Stimulated activated CD4-positive, alpha-beta T cell treated with anti-CD3 and anti-CD28 coated beads, Interleukin-2, amount 100 ng/mL, for 24 hours (primary cell): ENCODE measurements around the gene ELMO2.
"Not testable (repeated sequence)": the region's sequence is repeated elsewhere in the genome, so short reads cannot be mapped to it uniquely, and the experiment has no call there.

ENCODE experiments used
- DNase-seq, 2 donors: peaks; one replicate each; pipeline ENCODE4 v3.0.0-alpha.2; 2020

ELMO2 gene

DNA sequence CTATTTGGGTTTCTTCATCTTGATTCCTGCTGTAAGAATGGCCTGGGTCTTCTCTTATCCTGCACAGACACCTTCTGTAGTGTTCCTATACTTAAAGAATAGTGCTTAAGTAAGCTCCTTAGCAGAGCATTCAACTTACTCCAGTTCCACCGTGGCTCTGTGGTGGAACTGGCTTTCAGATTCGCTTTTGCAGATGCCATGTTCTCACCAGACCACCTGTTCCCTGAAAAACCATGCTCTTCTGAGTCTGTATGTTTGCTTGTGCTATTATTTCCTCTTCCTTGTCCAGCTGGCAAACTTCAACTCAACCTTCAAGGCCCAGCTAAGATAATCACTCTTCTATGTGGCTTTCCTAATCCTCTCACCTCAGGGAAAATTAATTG, 4.9 kb downstream of the ELMO2 start:
- DNase-seq, result no peak

DNA sequence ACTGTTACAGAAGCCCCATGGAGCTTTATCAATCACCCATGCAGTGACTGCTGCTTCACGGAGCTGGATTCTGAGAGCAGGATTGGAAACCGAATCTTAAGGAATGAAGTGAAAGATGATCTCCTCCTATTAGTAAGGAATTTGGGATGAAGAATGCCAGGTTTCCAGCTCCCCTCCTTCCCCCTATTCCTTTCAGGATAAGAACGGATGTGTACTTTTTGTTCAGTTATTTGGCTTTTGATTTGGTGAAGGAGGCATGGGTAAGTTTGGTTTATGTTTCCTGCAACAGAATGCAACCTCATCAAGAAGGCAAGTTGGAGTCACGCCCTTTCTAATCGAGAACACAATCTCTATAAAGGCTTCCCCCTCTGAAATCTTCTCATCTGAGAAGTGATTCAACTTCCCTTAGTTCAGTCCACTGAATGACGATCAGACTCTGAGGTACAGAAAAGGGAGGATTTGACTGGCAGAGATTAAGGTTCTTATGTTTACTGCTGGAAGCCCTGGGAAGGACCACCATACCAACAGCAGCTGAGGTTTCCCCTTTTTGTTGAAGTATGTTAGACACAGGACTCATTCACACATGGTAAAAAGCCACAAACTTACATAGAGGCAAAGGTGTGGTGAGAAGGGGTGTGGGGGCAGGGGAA, 5.5 kb downstream of the ELMO2 start:
- no peak for DNase-seq

DNA sequence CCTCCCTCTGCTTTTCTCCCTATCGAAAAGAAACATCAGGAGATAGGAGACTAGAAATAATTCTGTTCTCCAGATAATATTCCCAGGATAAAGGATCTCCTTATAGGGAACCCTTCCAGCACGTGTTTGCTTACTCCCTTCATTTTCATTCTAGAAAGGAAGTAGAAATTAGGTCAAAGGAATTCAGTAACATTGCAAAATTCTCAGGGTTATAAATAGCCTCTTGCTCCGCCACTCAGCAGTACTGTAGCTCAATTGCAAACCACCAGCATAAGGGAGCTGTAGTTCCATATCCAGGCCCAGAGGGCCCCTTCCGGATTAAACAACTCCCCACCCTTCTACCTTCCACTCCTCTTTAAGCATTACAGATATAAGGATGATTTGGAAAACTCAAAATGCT, 6.2 kb downstream of the ELMO2 start:
- DNase-seq, result no peak

DNA sequence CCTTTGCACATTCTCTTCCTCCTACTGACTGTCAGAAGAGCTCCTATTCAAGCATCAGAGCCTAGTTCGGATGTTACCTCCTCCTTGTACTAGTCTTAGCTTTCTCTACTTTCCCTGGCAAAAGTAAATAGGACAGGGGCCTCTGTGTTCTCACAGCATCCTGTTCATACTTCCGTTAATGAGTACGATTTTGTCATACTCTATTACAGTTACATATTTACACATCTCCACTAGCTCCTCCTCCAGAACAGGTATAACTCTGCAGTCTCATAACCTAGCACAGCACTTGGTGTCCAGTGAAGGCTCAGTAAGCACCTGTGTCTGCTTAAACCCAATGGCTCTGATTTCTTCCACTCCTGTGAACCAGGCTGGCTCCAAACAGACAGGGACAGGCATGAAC, 7.0 kb downstream of the ELMO2 start:
- no peak for DNase-seq

DNA sequence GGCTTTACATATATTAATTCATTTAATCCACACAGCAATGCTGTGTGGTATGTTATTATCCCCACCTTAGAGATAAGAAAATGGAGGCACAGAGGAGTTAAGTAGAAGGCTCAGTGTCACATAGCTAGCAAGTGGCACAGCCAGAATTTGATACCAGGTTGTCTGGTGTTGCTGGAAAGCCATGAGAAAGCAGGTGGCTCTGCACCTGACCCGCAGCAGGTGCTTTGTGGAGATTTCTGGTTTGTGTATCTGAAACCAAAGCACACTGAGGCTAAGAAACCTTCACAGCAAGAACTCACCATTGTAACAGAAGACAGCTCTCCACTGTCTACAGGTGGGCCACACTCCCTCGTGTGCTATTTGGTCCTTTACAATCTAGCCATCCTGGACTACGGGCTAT, 7.5 kb downstream of the ELMO2 start:
- no peak for DNase-seq

DNA sequence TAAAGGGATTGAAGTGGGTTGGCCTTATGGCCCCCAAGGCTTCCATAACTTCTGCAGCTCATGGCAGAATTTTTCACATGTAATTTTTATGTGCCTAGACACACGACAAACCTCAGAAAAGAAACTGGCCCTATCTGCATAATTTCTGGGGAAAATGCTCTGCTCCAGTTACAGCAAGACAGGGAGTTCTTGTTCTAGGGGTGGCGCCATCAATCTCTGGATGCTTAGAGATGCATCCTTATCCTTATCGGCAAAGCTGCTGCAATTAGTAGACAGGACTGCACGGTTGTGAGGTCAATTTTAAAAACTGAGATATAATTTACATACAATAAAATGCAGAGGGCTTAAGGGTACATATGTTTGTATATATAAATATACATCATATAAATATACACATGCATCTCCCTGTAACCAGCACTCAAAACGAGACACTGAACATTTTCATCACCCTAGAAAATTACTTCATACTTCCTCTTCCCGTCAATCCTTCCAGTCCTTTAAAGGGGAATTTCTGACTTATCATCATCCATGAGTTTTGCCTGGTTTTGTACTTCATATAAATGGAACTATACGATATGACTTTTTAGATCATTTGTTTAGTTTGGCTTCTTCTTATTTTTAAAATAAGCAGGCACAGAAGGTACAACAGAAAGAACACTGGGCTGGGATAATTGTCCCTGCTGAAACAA, 10.2 kb downstream of the ELMO2 start:
- DNase-seq, result no peak

DNA sequence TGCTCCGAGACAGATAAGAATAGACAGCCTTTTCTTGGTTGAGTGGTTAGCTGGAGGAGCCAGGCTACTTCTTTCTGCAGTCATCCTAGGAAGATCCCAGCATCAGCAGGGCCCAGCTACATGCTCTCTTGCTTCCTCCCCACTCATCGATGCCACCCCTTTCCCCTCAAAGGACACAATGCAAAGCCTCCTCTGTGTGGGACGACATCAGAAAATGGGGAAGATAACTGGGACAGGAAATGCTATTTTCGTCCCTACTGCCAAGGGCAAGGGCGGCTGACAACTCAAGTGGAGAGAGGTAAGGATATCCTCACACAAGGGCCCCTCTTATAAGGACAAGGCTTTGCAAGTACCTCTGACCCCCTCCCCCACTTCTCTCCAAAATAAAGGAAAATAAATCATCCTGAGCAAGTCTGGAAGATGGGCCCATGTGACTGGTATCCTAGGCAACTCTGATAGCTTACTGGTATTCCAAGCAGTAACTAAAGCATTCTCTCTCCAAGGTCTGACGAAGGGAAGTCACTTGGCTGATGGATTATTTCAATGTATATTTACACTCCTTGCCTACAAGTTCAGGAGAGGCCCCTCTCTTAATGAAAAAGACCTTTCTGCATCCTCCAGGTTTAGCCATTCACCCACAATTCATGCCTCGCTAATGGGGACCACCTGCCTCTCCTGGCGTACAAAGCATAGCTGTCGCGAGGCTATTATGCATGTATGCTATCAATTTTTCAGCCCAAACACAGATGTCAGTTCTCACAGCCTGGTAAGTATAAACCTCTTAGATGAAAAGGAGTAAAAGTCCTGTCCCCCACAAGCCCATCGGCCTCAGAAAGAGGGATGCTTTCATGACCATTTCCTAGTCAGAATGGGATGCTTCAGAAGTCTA, 11.3 kb downstream of the ELMO2 start:
- no peak for DNase-seq

DNA sequence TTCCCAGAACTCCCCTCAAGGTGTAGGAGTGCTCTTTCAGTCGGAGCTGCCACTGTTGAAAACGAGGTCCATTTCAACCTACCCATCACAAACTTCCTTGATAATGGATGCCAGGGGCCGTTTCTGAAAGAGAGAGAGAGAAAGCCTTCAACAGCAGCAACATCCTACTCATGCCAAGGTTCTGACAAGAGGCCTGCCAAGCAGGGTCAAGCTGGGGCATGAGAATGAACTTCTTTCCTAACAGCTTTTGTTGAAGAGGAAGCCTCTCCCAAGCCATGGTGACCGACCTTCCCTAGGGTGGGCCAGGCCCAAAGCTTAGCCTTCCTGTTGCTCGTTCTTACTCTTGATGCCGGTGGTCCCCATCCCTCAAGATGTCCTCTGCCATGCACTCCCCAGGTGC, 12.4 kb downstream of the ELMO2 start:
- DNase-seq, result no peak

DNA sequence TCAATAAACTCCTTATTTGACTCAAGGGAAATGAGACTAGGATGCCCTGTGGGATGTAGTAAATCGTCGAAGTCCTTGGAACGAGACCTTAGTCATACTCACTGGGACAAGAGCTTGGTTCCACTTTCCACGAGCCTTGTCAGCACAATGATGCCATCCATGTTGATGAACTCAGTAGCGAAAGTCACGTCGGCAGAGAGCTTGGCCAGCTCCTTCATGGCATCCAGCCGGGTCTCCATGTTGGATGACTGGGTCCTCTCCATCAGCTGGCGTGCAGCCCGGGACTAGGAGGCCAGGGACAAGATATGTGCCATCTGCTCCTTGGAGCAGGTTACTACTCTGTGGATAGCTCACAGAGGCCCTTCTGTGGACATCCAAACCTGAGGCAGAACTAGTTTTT, 17.5 kb downstream of the ELMO2 start:
- no peak for DNase-seq

DNA sequence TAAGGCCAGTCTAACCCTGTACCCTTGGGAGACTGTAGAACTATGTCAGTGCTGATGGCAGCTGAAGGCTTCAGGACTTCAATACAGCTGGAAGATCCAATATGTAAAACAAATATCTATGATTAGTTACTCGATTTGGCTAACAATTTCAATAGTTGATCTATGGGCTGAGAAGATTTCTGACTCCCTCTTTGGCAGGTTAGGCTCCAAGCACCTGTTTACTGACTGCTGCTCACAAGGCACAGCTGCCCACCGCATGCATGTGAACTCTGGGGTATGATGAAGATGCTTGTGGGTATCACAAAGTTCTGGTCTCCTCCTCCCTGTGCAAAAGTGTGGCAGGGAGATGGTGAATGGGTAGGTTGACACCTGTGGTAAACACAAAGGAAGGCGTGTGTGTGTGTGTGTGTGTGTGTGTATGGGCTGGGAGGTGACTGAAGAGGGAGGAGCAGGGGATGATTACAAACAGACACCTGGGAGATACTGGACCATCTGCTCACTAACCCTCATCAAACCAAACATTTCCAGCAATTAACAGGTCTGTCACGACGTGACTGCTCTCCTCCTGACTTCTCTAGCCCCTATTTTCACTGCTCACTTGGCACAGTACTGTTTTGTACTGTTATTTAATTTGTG, 18.1 kb downstream of the ELMO2 start:
- no peak for DNase-seq

DNA sequence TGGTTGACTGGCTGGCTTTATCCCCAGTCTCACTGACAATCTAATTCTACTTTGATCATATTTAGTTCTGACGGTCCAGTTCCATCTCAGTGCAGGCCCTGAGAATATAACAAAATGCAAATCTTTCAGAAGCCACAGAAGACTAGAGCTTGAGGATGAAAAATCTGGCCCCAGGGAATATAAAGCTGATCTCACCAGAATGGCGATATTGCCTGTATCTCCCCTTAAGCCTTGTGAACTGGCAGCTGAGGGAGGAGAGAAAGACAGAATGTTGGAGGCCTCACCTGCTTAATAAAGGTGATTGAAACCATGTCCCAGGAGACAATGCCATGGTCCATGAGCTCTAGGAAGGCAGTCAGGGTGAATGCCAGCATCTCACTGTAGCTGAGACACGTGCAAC, 19.4 kb downstream of the ELMO2 start:
- not testable (repeated sequence) for DNase-seq

DNA sequence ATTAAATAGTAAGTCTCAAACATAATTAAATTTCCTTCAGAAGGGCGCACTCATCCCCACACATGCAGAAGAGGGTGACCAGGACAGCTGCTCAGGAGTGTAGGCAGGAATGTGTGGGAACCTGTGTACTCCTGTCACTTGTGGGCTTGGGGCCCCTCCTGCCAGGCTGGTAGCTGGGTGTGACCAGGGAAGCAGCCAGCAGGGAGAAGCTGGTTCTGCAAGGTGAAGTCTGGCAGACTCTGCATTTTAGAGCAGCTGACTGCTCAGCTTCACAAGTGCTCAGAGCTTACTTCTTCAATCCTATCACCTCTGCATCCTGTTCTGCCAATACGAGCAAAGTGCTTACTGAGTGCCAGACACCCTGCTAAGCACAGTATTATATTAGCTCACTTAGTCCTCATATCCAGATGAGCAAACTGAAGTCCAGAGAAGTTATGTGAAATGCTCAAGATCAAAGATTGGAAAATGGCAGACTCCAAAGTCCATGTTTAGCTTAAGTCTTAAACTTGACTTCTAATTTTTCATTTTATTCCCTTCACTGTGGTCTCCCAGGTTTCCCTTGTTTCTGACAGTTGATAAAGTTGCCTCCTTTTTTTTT, 27.9 kb downstream of the ELMO2 start:
- no peak for DNase-seq

DNA sequence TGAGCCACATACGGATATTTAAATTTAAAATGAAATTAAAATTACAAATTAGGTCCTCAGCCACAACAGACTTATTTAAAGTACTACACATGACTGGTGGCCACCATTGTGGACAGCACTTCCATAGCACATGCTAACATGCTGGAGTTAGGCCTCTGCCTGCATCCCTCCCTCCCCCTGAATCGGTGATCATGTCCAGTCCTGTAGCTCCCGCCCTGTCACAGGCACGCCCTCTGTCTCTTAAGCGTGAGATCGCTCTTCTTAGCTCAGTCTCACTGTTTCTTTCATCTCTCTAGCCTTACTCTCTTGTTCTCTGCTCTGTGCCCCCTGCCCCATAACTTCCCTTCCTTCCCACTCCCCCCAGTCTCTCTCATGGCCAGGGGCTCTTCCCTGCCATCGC, 28.9 kb downstream of the ELMO2 start:
- DNase-seq, result no peak

DNA sequence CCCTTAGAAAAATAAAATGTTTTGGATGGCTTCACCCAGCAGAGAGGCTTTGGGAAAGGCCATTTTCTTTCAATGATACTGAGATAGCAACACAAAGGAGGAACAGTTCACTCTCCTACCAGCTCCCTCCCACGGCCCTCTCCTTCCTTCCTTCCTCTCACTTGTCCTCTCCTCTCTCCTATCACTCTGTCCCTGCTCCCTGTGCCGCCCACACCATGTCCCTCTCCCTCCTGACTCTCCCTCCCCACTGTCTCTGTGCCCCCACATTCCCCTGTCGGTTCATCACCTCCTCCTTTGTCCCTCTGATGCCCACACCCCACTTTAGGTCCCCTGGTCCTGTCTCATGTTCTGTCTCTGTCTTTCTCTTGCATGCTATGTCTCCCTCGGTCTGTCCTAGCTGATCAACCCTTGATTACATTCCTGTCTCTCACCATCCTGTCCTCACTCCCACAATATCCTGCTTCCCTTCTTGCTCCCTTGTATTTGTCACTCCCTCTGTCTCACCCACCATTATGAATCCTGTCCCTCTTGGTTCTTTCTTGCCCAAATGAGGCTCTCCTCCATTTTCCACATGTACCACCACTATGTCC, 30.1 kb downstream of the ELMO2 start:
- no peak for DNase-seq

DNA sequence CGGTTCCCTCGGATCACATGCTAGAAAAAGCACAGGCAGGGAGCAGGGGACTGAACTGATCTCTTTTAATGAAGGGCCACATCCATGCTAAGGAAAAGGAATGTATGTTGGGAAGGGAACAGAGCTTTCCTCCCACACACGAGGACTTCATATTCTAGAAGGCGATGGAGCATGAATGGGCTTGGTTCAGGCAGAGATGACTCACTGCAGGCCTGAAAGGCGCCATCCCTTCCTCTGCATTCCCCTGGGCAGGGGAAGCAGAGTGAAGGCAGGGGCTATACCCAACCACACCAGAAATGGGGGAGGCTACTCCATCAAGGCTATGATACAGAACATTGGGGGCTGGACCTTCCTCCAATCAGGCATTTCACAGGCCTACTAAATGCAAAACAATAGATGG, 30.6 kb downstream of the ELMO2 start:
- no peak for DNase-seq

DNA sequence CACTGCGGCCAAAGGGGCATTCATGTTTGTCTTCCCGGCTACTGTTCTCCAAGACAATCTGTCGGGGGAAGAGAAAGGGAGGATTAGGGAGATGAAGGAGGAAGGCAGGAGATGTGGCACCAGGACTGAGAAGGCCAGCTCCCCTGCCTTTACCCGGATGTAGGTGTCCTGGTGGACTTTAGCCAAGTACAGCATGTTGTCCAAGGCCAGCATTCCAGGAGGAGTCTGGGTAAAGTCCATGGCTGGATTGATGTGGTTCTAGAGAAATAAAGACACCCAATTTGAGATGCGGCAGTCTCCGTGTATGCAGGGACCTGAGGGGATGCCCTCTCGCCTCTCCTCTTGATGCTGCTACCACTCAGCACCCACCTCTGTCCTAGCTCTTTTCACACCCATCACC, 32.0 kb downstream of the ELMO2 start:
- no peak for DNase-seq

DNA sequence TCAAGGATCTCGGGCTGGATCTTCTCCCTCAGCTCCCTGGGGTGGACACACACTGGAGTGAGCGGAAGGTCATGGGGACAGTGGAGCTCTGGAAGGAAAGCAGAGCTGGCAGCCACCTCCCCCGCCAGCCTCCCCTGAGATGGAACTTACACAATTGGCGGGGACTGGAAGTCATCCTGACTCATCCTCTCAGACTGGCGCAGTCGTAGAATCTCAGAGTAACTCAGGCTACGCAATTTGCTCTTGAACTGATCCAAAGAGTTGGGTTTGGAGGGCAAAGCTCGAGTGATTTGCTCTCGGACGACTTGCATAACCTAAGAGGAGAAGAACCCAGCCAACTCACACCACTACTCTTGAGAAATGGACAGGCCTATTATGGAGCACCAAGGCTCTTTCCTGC, 34.8 kb downstream of the ELMO2 start:
- DNase-seq, result no peak

DNA sequence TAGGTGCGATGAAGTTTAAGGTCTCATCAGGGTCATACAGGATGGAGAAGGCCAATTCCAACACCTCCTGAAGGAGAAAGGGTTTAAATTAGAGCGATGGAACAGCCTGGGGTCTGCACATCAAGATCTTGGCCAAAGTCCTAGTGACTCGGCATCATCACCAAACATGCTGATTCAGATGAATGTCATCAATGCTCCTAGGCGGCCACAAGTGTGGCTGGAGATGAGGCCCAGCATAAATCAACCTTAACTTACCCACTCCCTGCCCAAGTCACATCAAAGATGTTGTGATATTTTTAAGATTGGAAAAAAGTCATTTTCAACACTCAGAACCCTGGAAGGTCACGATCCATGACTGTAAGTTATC, 37.5 kb downstream of the ELMO2 start:
- DNase-seq, result no peak

DNA sequence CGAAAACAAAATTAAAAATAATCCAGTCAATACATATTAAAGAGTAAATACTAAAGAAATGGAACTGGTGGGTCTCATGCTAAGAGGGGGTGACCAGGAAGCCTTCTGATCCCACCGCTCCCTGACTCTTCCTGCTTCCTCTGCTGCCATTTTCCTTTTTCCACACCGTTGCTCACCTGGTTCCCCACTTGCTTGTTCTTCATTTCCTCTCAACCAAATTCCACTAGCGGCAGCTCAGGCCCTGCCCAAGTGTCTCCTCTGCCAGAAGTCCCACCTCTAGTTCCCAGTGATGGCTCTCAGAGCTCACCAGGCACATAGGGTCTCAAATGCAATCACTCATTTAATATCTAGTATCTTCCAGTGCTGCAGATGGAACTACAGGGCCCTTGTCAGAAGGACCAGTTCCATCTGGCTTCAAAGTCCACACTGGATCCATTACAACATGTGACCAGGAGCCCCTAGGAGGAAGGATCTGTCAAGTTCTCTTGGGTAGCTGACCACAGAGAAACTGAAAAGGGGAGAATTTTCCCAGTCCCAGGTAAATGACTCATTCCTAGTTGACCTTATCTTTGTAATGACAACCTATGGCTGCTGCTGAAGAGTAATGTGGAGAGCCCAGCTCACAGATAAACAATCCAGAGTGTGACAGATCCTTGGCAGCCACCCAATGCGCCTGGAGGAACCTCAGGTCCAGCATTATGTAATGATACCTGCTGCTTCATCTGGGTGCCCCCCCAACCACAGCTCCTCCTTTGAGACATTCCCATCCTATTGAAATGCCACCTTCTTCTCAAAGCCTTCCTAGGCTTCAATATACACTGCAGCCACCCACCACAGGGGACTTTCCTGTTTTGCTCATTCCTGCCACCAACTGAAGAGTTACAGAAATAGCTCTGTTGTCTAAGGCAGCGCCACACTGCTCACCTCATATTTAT, 38.2 kb downstream of the ELMO2 start:
- DNase-seq, result no peak

DNA sequence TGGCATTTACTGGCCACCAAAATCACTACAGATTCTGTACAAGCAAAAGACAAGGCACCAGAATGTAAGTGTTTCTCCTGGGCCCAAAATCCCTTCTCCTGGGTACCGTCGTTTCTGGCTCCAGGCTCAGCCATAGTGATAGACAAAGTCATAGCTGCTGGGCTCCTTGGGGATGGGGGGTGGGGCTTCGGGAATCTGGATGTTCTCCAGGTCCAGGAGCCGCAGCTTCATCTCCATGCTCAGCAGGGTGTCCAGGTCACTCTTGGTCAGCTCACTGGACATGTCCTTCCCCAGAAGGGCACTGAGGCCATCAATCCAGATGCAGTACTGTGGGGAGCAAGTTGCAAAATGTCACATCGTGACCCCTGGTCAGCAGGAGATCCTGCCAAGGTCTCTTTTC, 39.2 kb downstream of the ELMO2 start:
- no peak for DNase-seq

DNA sequence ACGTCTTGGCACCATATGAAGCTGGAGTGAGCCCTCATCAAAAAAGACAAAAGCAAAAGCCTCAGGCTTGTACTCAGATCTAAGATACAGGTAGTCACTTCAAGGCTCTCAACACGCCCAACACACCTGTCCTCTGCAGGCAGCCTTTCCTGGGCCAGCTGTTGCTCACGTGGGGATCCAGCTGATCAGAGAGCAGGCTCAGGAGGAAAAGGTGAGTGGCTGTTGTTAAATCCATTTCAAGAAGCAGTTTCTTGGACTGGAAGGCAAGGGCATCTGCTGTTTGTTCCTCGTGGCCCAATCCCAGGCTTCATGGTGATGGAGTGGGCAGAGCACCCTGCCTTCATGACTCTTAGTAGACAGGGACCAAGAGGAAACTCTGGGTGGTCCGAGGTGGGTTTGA, 39.6 kb downstream of the ELMO2 start:
- no peak for DNase-seq
